ENCODE measurements around the gene CASP3.

CASP3 gene

DNA sequence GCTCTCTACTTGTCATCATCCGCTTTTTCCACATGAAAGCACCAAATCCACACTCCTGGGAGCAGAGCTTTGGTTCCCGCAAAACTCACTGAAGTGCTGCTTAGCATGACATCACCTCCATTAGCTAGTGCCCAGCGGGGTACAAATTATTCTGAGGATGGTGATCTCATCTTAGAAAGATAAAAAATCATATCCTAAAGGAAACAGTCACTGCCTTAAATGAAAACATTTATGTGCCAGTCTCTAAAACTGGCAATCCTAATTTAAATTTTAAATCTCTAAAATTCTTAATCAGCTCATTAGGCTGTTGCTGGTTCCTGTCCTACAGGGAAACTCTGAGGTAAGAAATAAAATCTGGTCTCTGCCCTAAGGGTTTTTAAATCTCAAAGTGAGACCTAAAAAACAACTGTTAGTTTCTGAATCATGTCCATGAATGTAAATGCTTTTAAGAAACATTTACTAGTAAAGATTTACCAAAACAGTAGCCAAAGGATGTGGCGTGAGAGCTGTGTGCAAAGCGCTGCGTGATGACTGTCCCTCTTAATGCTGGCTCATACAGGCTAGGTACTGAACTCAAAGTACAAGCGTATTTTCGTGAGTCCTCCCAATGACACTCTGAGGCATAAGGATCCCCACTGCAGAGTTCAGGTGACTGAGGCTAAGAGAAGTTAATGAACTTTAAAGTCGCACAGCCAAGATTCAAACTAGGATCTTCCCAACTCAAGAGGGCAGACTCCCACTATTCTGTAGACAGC is 4.5 kb downstream of the CASP3 start:
- TF ChIP-seq, protein P1, sequence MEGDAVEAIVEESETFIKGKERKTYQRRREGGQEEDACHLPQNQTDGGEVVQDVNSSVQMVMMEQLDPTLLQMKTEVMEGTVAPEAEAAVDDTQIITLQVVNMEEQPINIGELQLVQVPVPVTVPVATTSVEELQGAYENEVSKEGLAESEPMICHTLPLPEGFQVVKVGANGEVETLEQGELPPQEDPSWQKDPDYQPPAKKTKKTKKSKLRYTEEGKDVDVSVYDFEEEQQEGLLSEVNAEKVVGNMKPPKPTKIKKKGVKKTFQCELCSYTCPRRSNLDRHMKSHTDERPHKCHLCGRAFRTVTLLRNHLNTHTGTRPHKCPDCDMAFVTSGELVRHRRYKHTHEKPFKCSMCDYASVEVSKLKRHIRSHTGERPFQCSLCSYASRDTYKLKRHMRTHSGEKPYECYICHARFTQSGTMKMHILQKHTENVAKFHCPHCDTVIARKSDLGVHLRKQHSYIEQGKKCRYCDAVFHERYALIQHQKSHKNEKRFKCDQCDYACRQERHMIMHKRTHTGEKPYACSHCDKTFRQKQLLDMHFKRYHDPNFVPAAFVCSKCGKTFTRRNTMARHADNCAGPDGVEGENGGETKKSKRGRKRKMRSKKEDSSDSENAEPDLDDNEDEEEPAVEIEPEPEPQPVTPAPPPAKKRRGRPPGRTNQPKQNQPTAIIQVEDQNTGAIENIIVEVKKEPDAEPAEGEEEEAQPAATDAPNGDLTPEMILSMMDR (IDR thresholded peaks at IDR 0.05; ENCODE audit: extremely low read depth, missing control alignments): no peak
- DNase-seq (ENCODE audit: low spot score): no peak

DNA sequence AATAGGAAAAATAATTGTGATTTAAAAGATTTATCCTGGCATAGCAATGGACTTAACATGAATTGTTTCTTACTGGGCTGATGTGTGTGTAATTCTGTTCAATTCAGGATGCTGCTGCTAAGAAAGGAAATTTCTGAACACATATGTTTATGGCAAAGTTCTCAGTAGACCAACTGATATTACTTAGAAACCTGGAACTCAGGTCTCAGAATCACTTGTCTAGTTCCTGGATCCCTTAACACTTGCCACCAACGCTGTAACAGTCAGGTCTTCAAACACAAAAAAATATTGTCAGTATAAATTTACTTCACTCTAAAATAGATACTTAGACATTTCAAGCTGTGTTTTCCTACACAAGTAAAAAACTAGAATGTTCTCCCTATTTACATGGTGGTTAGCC is 5.5 kb downstream of the CASP3 start:
- DNase-seq (ENCODE audit: low spot score): no peak
- TF ChIP-seq, protein P1 (IDR thresholded peaks at IDR 0.05; ENCODE audit: extremely low read depth, missing control alignments): no peak

DNA sequence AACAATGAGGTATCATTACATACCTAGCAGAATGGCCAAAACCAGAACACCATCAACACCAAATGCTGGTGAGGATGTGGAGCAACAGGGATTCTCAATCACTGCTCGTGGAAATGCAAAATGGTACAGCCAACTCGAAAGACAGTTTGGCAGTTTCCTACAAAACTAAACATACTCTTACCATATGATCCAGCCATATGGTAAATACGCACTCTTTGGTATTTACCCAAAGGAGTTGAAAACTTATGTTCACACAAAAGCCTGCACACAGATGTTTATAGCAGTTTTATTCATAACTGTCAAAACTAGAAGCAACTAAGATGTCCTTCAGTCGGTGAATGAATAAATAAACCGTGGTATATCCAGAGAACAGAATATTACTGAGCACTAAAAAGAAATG is 7.8 kb downstream of the CASP3 start:
- no peak for DNase-seq (ENCODE audit: low spot score)
- TF ChIP-seq, protein P1 (IDR thresholded peaks at IDR 0.05; ENCODE audit: extremely low read depth, missing control alignments): no peak

DNA sequence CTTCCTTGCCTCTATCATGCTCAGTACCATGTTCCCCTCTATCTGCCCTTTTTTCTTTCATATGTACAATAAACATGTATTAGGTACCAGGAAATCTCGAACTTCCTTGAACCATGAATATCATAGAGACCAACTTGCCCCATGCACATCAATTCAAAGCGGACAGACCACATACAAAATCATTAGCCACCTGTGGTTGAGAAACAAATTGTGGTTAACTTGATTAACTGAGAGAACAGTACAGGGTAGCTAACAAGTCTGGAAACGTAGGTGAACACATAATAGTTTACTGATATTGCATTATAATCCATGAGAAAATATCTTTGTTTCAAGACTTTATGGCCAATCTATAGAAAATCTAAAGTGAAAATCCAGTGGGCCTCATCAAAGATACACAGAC is 8.2 kb downstream of the CASP3 start:
- TF ChIP-seq, protein P1 (IDR thresholded peaks at IDR 0.05; ENCODE audit: extremely low read depth, missing control alignments): no peak
- no peak for DNase-seq (ENCODE audit: low spot score)

DNA sequence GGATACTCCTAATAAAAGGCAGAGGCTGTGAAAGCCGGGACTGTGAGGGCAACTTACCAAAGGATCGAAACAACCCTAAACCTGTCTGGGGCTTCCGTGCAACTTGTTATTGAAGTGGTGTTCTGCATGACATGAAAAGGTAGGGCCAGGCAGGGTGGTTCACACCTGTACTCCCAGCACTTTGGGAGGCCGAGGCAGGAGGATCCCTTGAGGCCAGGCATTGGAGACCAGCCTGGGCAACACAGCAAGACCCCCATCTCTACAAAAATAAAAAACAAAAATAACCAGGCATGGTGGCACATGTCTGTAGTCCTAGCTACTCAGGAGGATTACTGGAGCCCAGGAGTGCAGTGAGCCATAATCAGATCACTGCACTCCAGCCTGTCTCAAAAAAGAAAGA is 12.3 kb downstream of the CASP3 start:
- no peak for DNase-seq (ENCODE audit: low spot score)
- TF ChIP-seq, protein P1 (IDR thresholded peaks at IDR 0.05; ENCODE audit: extremely low read depth, missing control alignments): no peak

DNA sequence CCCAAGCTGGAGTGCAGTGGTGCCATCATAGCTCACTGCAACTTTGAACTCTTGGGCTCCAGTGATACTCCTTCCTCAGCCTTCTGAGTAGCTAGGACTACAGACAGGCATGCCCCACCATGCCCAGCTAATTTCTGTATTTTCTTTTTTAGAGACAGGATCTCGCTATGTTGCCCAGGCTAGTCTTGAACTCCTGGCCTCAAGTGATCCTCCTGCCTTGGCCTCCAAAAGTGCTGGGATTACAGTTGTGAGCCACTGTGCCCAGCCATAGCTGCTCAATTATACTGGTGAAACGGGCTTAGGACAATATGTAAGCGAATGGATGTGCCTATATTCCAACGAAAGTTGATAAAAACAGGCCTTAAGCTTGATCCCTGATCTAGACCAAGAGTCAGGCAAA is 13.1 kb downstream of the CASP3 start:
- TF ChIP-seq, protein P1 (IDR thresholded peaks at IDR 0.05; ENCODE audit: extremely low read depth, missing control alignments): no peak
- no peak for DNase-seq (ENCODE audit: low spot score)

DNA sequence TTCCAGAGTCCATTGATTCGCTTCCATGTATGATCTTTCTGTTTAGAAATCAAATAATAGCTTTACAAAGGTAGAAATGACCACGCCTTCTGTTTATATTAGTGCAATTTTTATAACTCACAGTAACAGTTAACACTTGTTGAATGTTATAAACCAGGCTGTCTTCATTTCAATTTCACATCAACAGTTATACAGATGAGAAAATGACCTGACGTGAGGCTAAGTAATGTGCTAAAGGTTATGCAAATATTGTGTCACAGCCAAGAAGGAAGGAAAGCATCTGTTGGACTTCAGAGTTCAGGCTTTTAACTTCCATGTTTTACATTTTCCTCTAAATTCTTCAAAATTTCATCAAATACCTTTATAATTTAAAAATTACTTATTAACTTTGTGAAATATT is 13.9 kb downstream of the CASP3 start:
- DNase-seq (ENCODE audit: low spot score): no peak
- TF ChIP-seq, protein P1 (IDR thresholded peaks at IDR 0.05; ENCODE audit: extremely low read depth, missing control alignments): no peak
